ENCODE data around the gene RASGRP2. TPM values are rescaled to one million over a fixed set of nuclear protein-coding genes. Genes with fewer than 3 reads are reported as not detected.

Gene RASGRP2
- polyA plus RNA-seq, 1 donor from 2014 or later: 350 TPM

DNA sequence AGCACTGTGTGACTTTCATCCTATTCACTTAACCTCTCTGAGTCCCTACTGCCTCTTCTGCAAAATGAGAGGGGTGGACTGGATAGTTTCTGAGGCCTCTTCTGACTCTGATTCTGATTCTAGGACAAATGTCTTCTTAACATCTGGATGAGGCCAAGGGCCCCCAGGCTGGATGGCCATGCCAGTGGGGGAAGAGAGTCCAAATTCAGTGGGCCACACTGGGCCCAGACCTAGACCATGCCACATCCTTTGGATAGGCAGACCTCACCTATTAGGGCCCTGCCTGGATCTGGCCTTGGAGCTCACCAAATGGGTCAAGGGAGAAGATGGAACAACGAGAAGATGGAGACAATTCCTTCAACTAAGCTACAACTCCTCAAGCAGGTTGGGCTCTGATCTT, 45.5 kb downstream of the RASGRP2 start:
- H3K9me3 Mint-ChIP-seq: no peaks in the 10 kb centered on the region
- H3K4me3 Mint-ChIP-seq: no peak overlapping the region
- H3K36me3 Mint-ChIP-seq: no peaks in the 10 kb centered on the region
- no peak overlapping the region for H3K27ac Mint-ChIP-seq
- peaks cover 5% of the 10 kb centered on the region for H3K27me3 Mint-ChIP-seq
- H3K4me1 Mint-ChIP-seq: peaks cover 7 to 9% (median 9%) of the 10 kb centered on the region in 3 donors

GRCh38 chr11:64697663-64698375, 46.1 kb downstream of the RASGRP2 start:
- Mint-ChIP-seq H3K4me3 (no peak overlapping the region), H3K36me3 (no peaks in the 10 kb centered on the region), H3K4me1 (peaks cover 7 to 10% (median 10%) of the 10 kb centered on the region in 3 donors), H3K27me3 (peaks cover 9% of the 10 kb centered on the region), H3K27ac (no peak overlapping the region), H3K9me3 (no peaks in the 10 kb centered on the region)

- Mint-ChIP-seq H3K9me3 (no peaks in the 10 kb centered on the region), H3K27ac (peak overlapping the region in 1 of 3 donors; percentile 74), H3K4me1 (peaks cover 7 to 14% (median 12%) of the 10 kb centered on the region in 3 donors), H3K4me3 (no peak overlapping the region), H3K27me3 (peaks cover 18% of the 10 kb centered on the region), H3K36me3 (no peaks in the 10 kb centered on the region)
These were observed 47.9 kb downstream of the RASGRP2 start for GRCh38 chr11:64696045-64696444.

DNA sequence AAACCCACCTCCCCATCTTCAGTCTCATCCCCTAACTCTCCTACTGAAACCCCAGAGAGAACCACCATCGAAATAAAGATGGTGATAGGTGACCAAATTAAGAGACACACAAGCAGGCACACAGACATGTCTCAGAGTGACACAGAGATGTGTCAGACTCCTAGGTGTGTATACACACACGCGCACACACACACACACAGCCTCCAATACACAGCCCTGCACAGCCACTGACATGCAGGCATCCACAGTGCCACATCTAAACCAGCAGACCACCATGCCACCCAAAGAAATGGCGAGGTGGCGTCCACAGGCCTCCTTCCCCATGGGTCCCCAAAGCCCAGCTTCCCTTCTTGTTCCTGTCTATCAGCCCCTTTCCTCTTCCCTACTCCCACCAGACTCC, 48.4 kb downstream of the RASGRP2 start:
- Mint-ChIP-seq H3K27me3 (peaks cover 16% of the 10 kb centered on the region), H3K27ac (no peak overlapping the region), H3K4me3 (no peak overlapping the region), H3K9me3 (no peaks in the 10 kb centered on the region), H3K4me1 (peaks cover 7 to 14% (median 12%) of the 10 kb centered on the region in 3 donors), H3K36me3 (no peaks in the 10 kb centered on the region)

GRCh38 chr11:64694821-64695365, 49.0 kb downstream of the RASGRP2 start:
- H3K27me3 Mint-ChIP-seq: peaks cover 16% of the 10 kb centered on the region
- peak overlapping the region in 1 of 4 donors; percentile 33 for H3K4me3 Mint-ChIP-seq
- H3K9me3 Mint-ChIP-seq: no peaks in the 10 kb centered on the region
- peaks cover 7 to 14% (median 12%) of the 10 kb centered on the region in 3 donors for H3K4me1 Mint-ChIP-seq
- H3K27ac Mint-ChIP-seq: peak overlapping the region in 1 of 3 donors; percentile 40
- no peaks in the 10 kb centered on the region for H3K36me3 Mint-ChIP-seq

DNA sequence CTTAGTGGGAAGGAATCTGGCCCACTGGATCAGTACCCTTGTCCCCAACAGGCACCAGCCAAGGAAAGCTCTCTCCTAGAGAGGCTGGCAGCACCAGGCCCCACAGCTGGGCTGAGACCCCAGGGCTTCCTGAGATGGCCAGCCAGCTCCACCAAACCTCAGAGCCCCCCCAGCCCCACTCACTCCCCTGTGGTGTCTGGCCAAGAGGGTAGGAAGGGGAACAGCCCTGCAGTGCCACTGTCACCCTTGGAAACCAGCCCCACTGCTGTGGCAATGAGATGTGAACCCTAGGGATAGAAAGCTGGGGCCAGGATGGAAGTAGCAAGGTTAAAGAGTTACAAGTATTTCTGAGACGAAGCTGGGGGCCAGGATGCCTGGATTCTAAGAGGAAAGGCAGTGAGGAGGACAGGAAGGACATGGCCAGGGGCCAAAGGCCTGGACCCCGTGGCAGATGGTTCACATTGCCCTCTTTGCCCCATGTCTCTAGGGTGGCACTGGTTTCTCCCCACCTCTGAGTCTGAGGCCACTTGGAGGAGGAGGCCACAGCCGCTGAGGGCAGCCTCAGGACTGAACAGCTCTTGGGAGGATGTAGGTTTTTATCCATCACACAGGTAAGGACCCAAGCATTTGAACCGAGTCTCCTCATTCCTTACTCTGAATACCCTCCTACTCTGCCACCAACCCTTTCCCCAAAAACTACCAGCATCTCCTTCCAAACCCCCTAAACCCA, 49.8 kb downstream of the RASGRP2 start:
- H3K27ac Mint-ChIP-seq: peak overlapping the region in 2 of 3 donors; percentile 39 to 40
- H3K9me3 Mint-ChIP-seq: no peaks in the 10 kb centered on the region
- H3K36me3 Mint-ChIP-seq: no peaks in the 10 kb centered on the region
- H3K27me3 Mint-ChIP-seq: peaks cover 16% of the 10 kb centered on the region
- H3K4me1 Mint-ChIP-seq: peaks cover 7 to 16% (median 12%) of the 10 kb centered on the region in 3 donors
- H3K4me3 Mint-ChIP-seq: peak overlapping the region in 2 of 4 donors; percentile 42 to 65

- Mint-ChIP-seq H3K4me3 (peak overlapping the region in 2 of 4 donors; percentile 41 to 80), H3K9me3 (no peaks in the 10 kb centered on the region), H3K36me3 (no peaks in the 10 kb centered on the region), H3K27me3 (peaks cover 16% of the 10 kb centered on the region), H3K4me1 (peaks cover 7 to 27% (median 24%) of the 10 kb centered on the region in 3 donors), H3K27ac (no peak overlapping the region)
These were observed 51.1 kb downstream of the RASGRP2 start for GRCh38 chr11:64692764-64693331.

- H3K36me3 Mint-ChIP-seq: no peaks in the 10 kb centered on the region
These were observed 52.4 kb downstream of the RASGRP2 start for GRCh38 chr11:64691543-64691942.

DNA sequence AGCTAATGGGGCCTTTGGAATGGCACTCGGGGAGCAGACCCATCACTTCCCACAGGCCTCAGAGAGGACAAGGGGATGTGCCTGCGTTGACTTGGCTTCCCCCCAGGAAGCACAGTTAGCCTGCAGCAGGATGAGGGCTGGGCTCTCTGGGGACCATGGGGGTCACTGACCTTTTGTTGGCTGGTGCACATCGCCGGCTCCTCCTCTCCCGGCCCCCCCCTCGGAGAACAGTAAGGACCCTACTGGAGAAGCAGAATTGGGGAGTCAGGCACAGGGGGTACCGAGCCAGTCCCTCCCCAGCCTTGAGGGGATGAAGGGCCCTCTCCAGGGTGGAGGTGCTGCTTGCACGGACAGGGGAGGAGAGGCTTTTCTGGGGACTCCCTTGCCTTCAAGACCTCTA, 53.7 kb downstream of the RASGRP2 start:
- Mint-ChIP-seq H3K9me3 (no peaks in the 10 kb centered on the region), H3K27ac (no peak overlapping the region), H3K4me3 (no peak overlapping the region), H3K4me1 (peaks cover 7 to 27% (median 23%) of the 10 kb centered on the region in 3 donors), H3K27me3 (peaks cover 16% of the 10 kb centered on the region), H3K36me3 (no peaks in the 10 kb centered on the region)

More at GRCh38 chr11:64691543-64691942, 52.4 kb downstream of the RASGRP2 start:
- peak overlapping the region in 1 of 3 donors; percentile 73 for H3K27ac Mint-ChIP-seq
- no peaks in the 10 kb centered on the region for H3K9me3 Mint-ChIP-seq
- peaks cover 16% of the 10 kb centered on the region for H3K27me3 Mint-ChIP-seq
- no peak overlapping the region for H3K4me3 Mint-ChIP-seq
- peaks cover 7 to 27% (median 25%) of the 10 kb centered on the region in 3 donors for H3K4me1 Mint-ChIP-seq

DNA sequence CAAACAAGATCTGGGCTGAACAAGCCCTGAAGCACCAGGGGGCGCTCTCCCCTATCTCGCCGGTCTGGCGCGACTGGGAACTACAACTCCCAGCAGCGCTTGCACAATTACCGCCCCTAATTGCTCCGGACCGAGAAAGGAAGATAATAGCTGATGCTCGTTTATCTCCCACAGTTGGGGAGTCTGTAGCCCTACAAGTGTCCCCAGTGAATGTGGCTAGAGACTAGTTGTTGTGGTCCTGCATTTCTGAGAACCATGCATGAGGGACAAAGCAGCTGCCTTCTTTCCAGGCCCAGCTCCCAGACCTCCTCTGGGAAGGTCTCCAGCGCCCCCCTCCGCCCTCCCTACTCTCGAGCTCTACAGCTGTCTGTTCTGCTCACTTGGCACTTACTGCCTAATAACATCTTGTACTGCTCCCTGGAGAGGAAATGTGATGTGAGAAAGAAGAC, 55.4 kb downstream of the RASGRP2 start:
- peaks cover 0 to 18% (median 16%) of the 10 kb centered on the region in 3 donors for H3K4me1 Mint-ChIP-seq

GRCh38 chr11:64687643-64688533, 56.1 kb downstream of the RASGRP2 start:
- peaks cover 0 to 18% (median 15%) of the 10 kb centered on the region in 3 donors for H3K4me1 Mint-ChIP-seq
- H3K27me3 Mint-ChIP-seq: peaks cover 17% of the 10 kb centered on the region
- H3K4me3 Mint-ChIP-seq: peak overlapping the region in 3 of 4 donors; percentile 77 to 92 (median 82)
- no peaks in the 10 kb centered on the region for H3K36me3 Mint-ChIP-seq
- H3K9me3 Mint-ChIP-seq: no peaks in the 10 kb centered on the region
- H3K27ac Mint-ChIP-seq: no peak overlapping the region

More for the DNA sequence above, 55.4 kb downstream of the RASGRP2 start:
- Mint-ChIP-seq H3K36me3 (no peaks in the 10 kb centered on the region), H3K9me3 (no peaks in the 10 kb centered on the region), H3K4me3 (peak overlapping the region; percentile 39 to 92 (median 80)), H3K27ac (peak overlapping the region in 2 of 3 donors; percentile 0 to 39), H3K27me3 (peaks cover 17% of the 10 kb centered on the region)

- no peak overlapping the region for H3K27ac Mint-ChIP-seq
- H3K9me3 Mint-ChIP-seq: no peaks in the 10 kb centered on the region
- no peak overlapping the region for H3K4me3 Mint-ChIP-seq
These were observed 56.7 kb downstream of the RASGRP2 start for GRCh38 chr11:64687204-64687603.

DNA sequence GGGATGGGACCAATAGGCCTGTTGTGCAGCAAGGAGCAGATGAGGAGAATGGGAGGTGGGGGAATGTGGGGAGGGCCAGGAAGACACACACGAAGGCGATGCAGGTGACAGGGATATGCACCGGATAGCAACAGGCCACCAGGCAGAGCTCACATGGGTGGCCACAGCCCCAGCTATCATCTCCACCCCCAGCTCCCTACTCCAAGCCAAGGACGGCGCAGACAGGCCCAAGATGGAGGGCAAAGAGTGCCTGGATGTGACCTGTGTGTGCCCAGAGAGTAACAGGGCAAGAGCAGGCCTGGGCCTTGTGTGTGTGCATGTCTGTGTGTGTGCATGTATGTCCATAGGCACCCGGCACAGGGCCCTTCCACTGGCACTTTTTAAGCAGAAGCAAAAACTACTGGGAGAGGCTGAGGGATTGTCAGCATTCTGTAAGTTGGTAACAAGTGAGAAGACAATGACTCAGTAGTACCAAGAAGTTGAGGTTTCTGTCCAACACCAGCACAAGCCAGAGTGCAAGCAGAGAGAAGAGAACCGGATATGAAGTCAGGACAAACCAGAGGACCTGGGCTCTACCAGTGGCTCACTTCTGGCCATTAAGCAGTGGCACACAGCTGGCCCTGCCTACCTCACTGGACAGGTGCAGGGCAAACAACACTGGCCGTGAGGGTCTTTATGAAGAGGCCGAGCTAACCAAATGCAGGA, 57.3 kb downstream of the RASGRP2 start:
- Mint-ChIP-seq H3K9me3 (no peaks in the 10 kb centered on the region), H3K27ac (no peak overlapping the region), H3K36me3 (no peaks in the 10 kb centered on the region), H3K27me3 (peaks cover 10% of the 10 kb centered on the region), H3K4me3 (no peak overlapping the region), H3K4me1 (peaks cover 0 to 13% (median 13%) of the 10 kb centered on the region in 3 donors)

More at GRCh38 chr11:64687204-64687603, 56.7 kb downstream of the RASGRP2 start:
- Mint-ChIP-seq H3K36me3 (no peaks in the 10 kb centered on the region), H3K4me1 (peaks cover 0 to 13% (median 13%) of the 10 kb centered on the region in 3 donors), H3K27me3 (peaks cover 14% of the 10 kb centered on the region)
